GM20000 (cell line): Measurements from ENCODE around the gene ALDOB.

Source experiments
- DNase-seq: peaks from one replicate; pipeline ENCODE4 v3.0.0; 2012; ENCODE audit warnings: low spot score
- CTCF ChIP-seq: IDR thresholded peaks from 2 replicates; pipeline ENCODE4 v1.5.1; 2012; ENCODE audit warnings: mild to moderate bottlenecking, control low read depth; ENCODE audit errors: extremely low read depth, missing control alignments

The ALDOB gene

GRCh38 chr9:101440714-101441230 is 5.2 kb upstream of the ALDOB start:
- no peak for TF ChIP-seq CTCF
- DNase-seq = no peak

DNA sequence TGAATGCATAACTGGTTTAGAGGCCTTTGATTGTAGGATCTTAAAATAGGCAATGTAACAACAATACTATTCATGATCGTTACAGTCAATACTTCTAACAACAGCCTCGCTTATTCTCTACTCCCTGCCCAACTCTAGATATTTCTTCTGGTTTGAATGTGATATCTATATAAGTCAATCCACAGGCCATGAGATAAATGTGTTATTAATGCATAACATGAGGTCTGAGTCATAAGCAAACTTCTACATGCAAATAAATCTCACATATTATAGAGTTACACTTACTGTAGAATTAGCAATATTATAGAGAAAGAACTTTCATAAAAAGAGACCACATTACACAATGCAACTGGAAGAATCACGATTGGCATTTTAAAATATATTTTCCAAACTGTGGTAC is 2.9 kb upstream of the ALDOB start:
- TF ChIP-seq CTCF = no peak

DNA sequence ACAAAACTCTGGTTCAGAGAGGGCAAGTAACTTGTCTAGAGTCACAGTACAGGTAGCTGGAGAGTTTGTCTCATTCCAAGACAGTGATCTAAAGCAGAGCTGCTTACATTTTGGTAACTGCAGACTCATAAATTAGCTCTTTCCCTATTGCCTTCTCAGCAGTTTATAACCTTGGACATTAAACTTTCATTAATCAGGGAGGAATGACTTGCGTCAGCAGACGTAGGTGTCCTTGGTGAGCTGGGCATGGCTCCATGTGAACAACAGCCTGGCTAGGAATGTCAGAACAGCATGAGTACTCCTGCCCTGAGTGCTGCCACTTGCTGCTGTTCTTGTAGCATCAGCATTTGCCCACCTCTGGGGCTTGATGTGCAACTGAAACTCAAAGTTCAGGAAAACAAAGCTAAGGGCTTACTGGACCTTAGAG is 2.2 kb upstream of the ALDOB start:
- no peak for TF ChIP-seq CTCF
- DNase-seq = no peak

More for the DNA sequence above, 2.9 kb upstream of the ALDOB start:
- DNase-seq = no peak

DNA sequence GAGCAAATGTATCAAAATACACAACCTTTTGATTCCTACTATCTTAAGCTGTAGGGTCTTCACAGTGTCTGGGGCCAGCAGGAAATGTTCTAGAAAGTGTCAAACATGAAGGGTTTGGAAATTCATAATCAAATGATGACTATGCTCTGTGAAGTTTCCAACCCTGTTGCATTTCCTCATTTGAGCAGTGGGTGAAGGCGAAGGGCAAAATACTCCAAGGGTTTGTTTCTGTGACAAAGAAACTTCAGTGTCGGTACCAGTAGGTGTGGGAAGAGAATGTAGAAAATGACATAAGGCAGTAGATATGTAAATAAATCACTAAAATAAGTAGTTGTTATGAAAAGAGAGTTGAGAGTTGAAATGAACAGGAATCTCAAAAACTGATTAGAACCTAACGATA is 576 bp downstream of the ALDOB start:
- no peak for TF ChIP-seq CTCF
- DNase-seq = no peak

GRCh38 chr9:101433229-101433628 is 2.3 kb downstream of the ALDOB start:
- no peak for DNase-seq
- no peak for TF ChIP-seq CTCF

DNA sequence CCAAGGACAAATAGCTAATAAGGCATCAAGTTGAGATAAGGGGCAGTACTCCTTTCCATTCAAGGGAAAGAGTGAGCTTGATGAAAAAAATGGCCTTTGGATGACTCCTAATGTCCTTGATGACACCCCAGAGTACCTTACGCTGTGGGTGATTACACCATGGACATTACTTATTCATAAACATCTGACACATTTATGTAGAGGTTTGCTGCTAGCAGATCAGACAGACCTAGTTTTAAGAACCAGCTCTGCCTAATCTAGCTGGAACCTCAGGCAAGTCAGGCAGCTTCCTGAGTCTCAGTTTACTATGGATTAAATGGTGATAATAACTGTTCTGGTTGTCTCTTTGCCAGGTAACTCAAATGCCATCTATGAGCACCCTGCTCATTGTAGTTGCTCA is 2.8 kb downstream of the ALDOB start:
- no peak for TF ChIP-seq CTCF
- DNase-seq = no peak

DNA sequence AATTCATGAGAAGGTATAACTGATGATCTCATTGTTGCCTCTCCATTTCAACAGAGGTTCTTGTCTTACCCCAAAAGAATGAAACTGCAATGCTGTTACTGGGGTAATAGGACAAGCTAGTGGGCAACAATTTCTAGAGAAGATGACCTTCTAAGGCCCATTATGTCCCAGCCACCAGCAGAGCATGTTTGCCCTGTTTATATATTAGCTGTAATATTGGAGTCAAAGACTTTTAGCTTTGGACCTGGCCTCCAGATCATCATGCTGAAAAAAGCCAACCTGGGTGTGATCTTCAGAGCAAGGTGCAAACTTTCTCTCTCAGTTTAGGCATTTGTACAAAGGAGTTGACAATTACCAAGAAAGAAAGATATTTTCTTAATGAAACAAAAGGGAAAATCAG is 3.4 kb downstream of the ALDOB start:
- TF ChIP-seq CTCF = no peak
- DNase-seq = no peak
